HepG2 (cell line): Measurements from ENCODE around the gene SIK3.

Experiments used
- CTCF ChIP-seq: sonication (generic); formaldehyde crosslinking; IDR thresholded peaks from 2 replicates; pipeline ENCODE4 v1.5.0; 2020; ENCODE audit warnings: mild to moderate bottlenecking, missing genetic modification reagents, moderate library complexity
- FOSL1 ChIP-seq: sonication (generic); formaldehyde crosslinking; IDR thresholded peaks from 2 replicates; pipeline ENCODE4 v1.9.0; 2021; ENCODE audit warnings: missing genetic modification reagents, borderline replicate concordance
- POLR2A ChIP-seq, 2 experiments: IDR thresholded peaks; 2 replicates each; pipeline ENCODE4 v1.6.1; 2011; ENCODE audit warnings: low read depth in 2 of 2, low read length in 2 of 2, mild to moderate bottlenecking in 1 of 2, moderate library complexity in 1 of 2; ENCODE audit not compliant: insufficient read depth in 1 of 2
- POLR2G ChIP-seq: fragments of 200-400 bp; formaldehyde crosslinking; IDR thresholded peaks from 2 replicates; pipeline ENCODE4 v1.6.1; 2018; ENCODE audit warnings: mild to moderate bottlenecking, low read depth, low read length, moderate library complexity
- SIN3A ChIP-seq: IDR thresholded peaks from 2 replicates; pipeline ENCODE4 v1.6.1; 2011; ENCODE audit warnings: low read depth, mild to moderate bottlenecking, control low read depth, low read length, borderline replicate concordance
- TAF1 ChIP-seq: sonication (generic); formaldehyde crosslinking; IDR thresholded peaks from 2 replicates; pipeline ENCODE4 v1.4.0; 2020; ENCODE audit warnings: missing genetic modification reagents
- TSC22D2 ChIP-seq: sonication (generic); formaldehyde crosslinking; IDR thresholded peaks from 2 replicates; pipeline ENCODE4 v1.5.1; 2020; ENCODE audit warnings: missing genetic modification reagents, mild to moderate bottlenecking, borderline replicate concordance
- ZNF280B ChIP-seq: sonication (generic); formaldehyde crosslinking; IDR thresholded peaks from 2 replicates; pipeline ENCODE4 v1.5.0; 2020; ENCODE audit warnings: missing genetic modification reagents, mild to moderate bottlenecking, borderline replicate concordance
- ZNF580 ChIP-seq: IDR thresholded peaks from 2 replicates; pipeline ENCODE4 v1.6.1; 2016; ENCODE audit warnings: low read depth, borderline replicate concordance

GRCh38 chr11:116831790-116832349 lies 266.4 kb downstream of the SIK3 start:
- TF ChIP-seq CTCF (no peak), POLR2A (IDR thresholded peaks at IDR 0.05; ENCODE audit: insufficient read depth in 1 of 2, low read depth in 2 of 2, low read length in 2 of 2) (no peak), TSC22D2 (CRISPR knock-in tag) (no peak), FOSL1 (no peak), SIN3A (no peak), ZNF580 (CRISPR knock-in tag) (no peak), ZNF280B (CRISPR knock-in tag) (no peak), TAF1 (CRISPR knock-in tag) (no peak), POLR2G (no peak)
